HepG2 (cell line): ENCODE results near the gene RNU5B-1. TPM values are rescaled to one million over a fixed set of nuclear protein-coding genes. Genes with fewer than 3 reads are reported as not detected.

Source experiments
- E2F1 ChIP-seq: sonication (generic); formaldehyde crosslinking; IDR thresholded peaks from 2 replicates; pipeline ENCODE4 v1.5.0; 2020; ENCODE audit warnings: missing genetic modification reagents
- ELK4 ChIP-seq: sonication (generic); formaldehyde crosslinking; IDR thresholded peaks from 2 replicates; pipeline ENCODE4 v1.9.0; 2021; ENCODE audit warnings: missing genetic modification reagents, borderline replicate concordance
- ETS1 ChIP-seq: sonication (generic); formaldehyde crosslinking; IDR thresholded peaks from 2 replicates; pipeline ENCODE4 v1.4.0; 2020; ENCODE audit warnings: missing genetic modification reagents
- FOSL1 ChIP-seq: sonication (generic); formaldehyde crosslinking; IDR thresholded peaks from 2 replicates; pipeline ENCODE4 v1.9.0; 2021; ENCODE audit warnings: missing genetic modification reagents, borderline replicate concordance
- HNRNPUL1 ChIP-seq: fragments of 200-400 bp; formaldehyde crosslinking; IDR thresholded peaks from 2 replicates; pipeline ENCODE4 v1.6.1; 2017; ENCODE audit warnings: low read depth, mild to moderate bottlenecking, low read length, moderate library complexity
- JUNB ChIP-seq: sonication (generic); formaldehyde crosslinking; IDR thresholded peaks from 2 replicates; pipeline ENCODE4 v1.8.0; 2022; ENCODE audit warnings: missing genetic modification reagents, mild to moderate bottlenecking, borderline replicate concordance
- KDM5A ChIP-seq: fragments of 200-600 bp; sonication (generic); IDR thresholded peaks from 2 replicates; pipeline ENCODE4 v1.7.0; 2018; ENCODE audit warnings: antibody characterized with exemption, mild to moderate bottlenecking, low read length, borderline replicate concordance
- SNAPC4 ChIP-seq: sonication (generic); formaldehyde crosslinking; IDR thresholded peaks from 2 replicates; pipeline ENCODE4 v1.4.0; 2020; ENCODE audit warnings: mild to moderate bottlenecking, missing genetic modification reagents
- TIGD3 ChIP-seq: sonication (generic); formaldehyde crosslinking; IDR thresholded peaks from 2 replicates; pipeline ENCODE4 v1.5.1; 2020; ENCODE audit warnings: mild to moderate bottlenecking, missing genetic modification reagents, borderline replicate concordance
- YEATS4 ChIP-seq: sonication (generic); formaldehyde crosslinking; IDR thresholded peaks from 2 replicates; pipeline ENCODE4 v1.4.0; 2020; ENCODE audit warnings: missing genetic modification reagents, borderline replicate concordance
- ZBTB8A ChIP-seq: sonication (generic); formaldehyde crosslinking; IDR thresholded peaks from 2 replicates; pipeline ENCODE4 v1.4.0; 2020; ENCODE audit warnings: mild to moderate bottlenecking, low read depth, missing genetic modification reagents, borderline replicate concordance
- ZFAT ChIP-seq: sonication (generic); formaldehyde crosslinking; conservative IDR thresholded peaks from 2 replicates; pipeline ENCODE4 v1.8.1; 2023; ENCODE audit warnings: missing genetic modification reagents, inconsistent platforms
- ZKSCAN8 ChIP-seq: IDR thresholded peaks from 2 replicates; pipeline ENCODE4 v1.6.1; 2016; ENCODE audit warnings: borderline replicate concordance, missing genetic modification reagents, missing compliant biosample characterization
- ZNF264 ChIP-seq: sonication (generic); formaldehyde crosslinking; IDR thresholded peaks from 2 replicates; pipeline ENCODE4 v1.4.0; 2020; ENCODE audit warnings: missing genetic modification reagents
- ZNF441 ChIP-seq: sonication (generic); formaldehyde crosslinking; IDR thresholded peaks from 2 replicates; pipeline ENCODE4 v1.7.0; 2021; ENCODE audit warnings: missing genetic modification reagents, borderline replicate concordance
- ZNF501 ChIP-seq: sonication (generic); formaldehyde crosslinking; IDR thresholded peaks from 2 replicates; pipeline ENCODE4 v1.5.1; 2020; ENCODE audit warnings: mild to moderate bottlenecking, moderate library complexity, missing genetic modification reagents
- ZNF564 ChIP-seq: sonication (generic); formaldehyde crosslinking; IDR thresholded peaks from 2 replicates; pipeline ENCODE4 v1.8.1; 2023; ENCODE audit warnings: mild to moderate bottlenecking, missing genetic modification reagents
- ZNF709 ChIP-seq: sonication (generic); formaldehyde crosslinking; IDR thresholded peaks from 2 replicates; pipeline ENCODE4 v1.5.0; 2020; ENCODE audit warnings: mild to moderate bottlenecking, missing genetic modification reagents
- ZSCAN21 ChIP-seq: sonication (generic); formaldehyde crosslinking; IDR thresholded peaks from 2 replicates; pipeline ENCODE4 v1.8.0; 2022; ENCODE audit warnings: mild to moderate bottlenecking, missing genetic modification reagents, moderate library complexity, borderline replicate concordance
- polyA plus RNA-seq, 8 experiments: library from polyadenylated mRNA; depleted of rRNA in 3 of 8; stranded (reverse) in 7 of 8; unstranded in 1 of 8; fragments of >200 nt; fragmentation: Illumina TruSeq in 4 of 8; extraction: Trizol in 4 of 8; gene quantifications; 2 replicates each; pipeline versions ENCODE4 v1.2.1 to v1.2.3, GENCODE V29; 2011 to 2016; ENCODE audit warnings: low read depth in 4 of 8, missing spikeins in 1 of 8, mixed read lengths in 1 of 8; ENCODE audit not compliant: insufficient read depth in 1 of 8
- total RNA-seq, 5 experiments: library from RNA; depleted of rRNA; stranded (reverse); fragments of >200 nt; fragmentation: Illumina TruSeq; extraction: Trizol; gene quantifications; 2 replicates each; pipeline ENCODE4 v1.2.3, GENCODE V29; 2016; ENCODE audit warnings: low read depth in 1 of 5

The RNU5B-1 gene
- total and polyA plus RNA-seq, 2 of the 13 experiments (the other 11 are each of a cell fraction or from before 2014, with no cell fraction given): 1,646 TPM; not detected in 1

- TF ChIP-seq HNRNPUL1 (peak; percentile 66; the same call in 1 of the 2 replicates), ZBTB8A (CRISPR knock-in tag) (no peak), ELK4 (CRISPR knock-in tag) (no peak), ZNF501 (CRISPR knock-in tag) (no peak), ZNF709 (CRISPR knock-in tag) (no peak), ZNF441 (CRISPR knock-in tag) (0 out of 2 replicates have a peak, but pooled peaks have one; percentile 37), ETS1 (CRISPR knock-in tag) (no peak; the same call in 1 of the 2 replicates), ZFAT (CRISPR knock-in tag) (peak; percentile 99), ZNF564 (CRISPR knock-in tag) (no peak), ZKSCAN8 (CRISPR knock-in tag) (no peak), KDM5A (0 out of 2 replicates have a peak, but pooled peaks have one; percentile 40), ZSCAN21 (CRISPR knock-in tag) (no peak), ZNF264 (CRISPR knock-in tag) (0 out of 2 replicates have a peak, but pooled peaks have one; percentile 18), YEATS4 (CRISPR knock-in tag) (peak; percentile 51; the same call in 1 of the 2 replicates), JUNB (CRISPR knock-in tag) (no peak), SNAPC4 (CRISPR knock-in tag) (no peak), FOSL1 (CRISPR knock-in tag) (no peak), TIGD3 (peak; percentile 9; the same call in 1 of the 2 replicates), E2F1 (CRISPR knock-in tag) (no peak)
Observed at GRCh38 chr15:65303687-65304380, 643 bp upstream of the RNU5B-1 start (continued).
